ENCODE measurements around the gene FAM216A.

- TF ChIP-seq, protein P1, sequence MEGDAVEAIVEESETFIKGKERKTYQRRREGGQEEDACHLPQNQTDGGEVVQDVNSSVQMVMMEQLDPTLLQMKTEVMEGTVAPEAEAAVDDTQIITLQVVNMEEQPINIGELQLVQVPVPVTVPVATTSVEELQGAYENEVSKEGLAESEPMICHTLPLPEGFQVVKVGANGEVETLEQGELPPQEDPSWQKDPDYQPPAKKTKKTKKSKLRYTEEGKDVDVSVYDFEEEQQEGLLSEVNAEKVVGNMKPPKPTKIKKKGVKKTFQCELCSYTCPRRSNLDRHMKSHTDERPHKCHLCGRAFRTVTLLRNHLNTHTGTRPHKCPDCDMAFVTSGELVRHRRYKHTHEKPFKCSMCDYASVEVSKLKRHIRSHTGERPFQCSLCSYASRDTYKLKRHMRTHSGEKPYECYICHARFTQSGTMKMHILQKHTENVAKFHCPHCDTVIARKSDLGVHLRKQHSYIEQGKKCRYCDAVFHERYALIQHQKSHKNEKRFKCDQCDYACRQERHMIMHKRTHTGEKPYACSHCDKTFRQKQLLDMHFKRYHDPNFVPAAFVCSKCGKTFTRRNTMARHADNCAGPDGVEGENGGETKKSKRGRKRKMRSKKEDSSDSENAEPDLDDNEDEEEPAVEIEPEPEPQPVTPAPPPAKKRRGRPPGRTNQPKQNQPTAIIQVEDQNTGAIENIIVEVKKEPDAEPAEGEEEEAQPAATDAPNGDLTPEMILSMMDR (IDR thresholded peaks at IDR 0.05) = no peak
- TF ChIP-seq POLR2A (IDR thresholded peaks at IDR 0.05) = no peak
Measured at GRCh38 chr12:110538869-110539622, 70.4 kb downstream of the FAM216A start.

All from adrenal gland (tissue), 5 donors.